HL-60 (cell line): Measurements from ENCODE around the gene TJP3.

ENCODE experiments used
- GABPA ChIP-seq: IDR thresholded peaks from 2 replicates; pipeline ENCODE4 v1.6.1; 2012; ENCODE audit warnings: low read depth
- TF ChIP-seq, protein P1 (sequence below): IDR thresholded peaks from one replicate; pipeline ENCODE4 v1.5.1; 2011; ENCODE audit warnings: low read length, control low read depth, inconsistent platforms; ENCODE audit not compliant: insufficient read depth

DNA sequence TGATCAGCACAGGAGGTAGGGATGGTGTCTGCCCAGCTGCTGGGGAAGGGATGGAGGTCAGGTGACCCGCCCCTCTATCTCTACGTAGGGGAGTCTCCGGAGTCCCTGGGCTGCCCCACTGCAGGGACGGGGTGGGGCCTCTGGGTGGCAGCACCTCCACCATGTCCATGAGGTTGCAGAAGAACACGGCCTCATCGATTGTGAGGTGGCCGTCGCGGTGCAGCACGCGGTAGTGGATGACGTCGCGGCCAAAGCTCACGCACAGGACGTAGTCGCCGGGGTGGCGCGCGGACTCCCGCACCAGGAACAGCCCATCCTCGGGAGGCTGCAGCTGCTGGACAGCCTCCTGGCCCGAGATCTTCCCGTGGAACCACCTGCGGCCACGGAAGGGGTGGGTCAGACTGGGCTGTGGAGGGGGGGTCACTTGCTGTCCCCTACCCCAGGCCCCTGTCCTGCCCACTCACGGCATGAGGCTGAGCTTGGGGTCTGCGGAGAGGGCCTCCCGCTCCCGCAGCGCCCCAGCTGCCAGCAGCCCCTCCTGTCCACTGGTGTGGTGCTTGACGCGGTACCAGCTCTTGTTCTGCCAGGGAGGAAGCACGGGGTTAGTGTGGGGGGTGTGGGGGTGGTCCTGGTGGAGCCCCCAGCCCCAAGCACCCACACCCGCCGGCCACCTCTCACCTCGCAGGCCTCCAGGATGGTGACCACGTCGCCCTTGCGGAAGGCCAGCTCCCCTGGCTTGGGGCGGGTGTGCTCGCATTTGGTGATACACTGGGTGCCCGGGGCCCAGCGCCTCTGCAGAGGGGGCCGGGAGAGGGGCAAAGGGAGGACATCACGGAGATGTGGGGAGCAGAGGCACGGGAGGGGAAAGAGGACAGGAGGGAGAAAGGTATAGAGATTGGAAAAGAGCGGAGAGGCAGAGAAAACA is 75.7 kb downstream of the TJP3 start:
- TF ChIP-seq, protein P1, sequence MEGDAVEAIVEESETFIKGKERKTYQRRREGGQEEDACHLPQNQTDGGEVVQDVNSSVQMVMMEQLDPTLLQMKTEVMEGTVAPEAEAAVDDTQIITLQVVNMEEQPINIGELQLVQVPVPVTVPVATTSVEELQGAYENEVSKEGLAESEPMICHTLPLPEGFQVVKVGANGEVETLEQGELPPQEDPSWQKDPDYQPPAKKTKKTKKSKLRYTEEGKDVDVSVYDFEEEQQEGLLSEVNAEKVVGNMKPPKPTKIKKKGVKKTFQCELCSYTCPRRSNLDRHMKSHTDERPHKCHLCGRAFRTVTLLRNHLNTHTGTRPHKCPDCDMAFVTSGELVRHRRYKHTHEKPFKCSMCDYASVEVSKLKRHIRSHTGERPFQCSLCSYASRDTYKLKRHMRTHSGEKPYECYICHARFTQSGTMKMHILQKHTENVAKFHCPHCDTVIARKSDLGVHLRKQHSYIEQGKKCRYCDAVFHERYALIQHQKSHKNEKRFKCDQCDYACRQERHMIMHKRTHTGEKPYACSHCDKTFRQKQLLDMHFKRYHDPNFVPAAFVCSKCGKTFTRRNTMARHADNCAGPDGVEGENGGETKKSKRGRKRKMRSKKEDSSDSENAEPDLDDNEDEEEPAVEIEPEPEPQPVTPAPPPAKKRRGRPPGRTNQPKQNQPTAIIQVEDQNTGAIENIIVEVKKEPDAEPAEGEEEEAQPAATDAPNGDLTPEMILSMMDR, result no peak
- TF ChIP-seq GABPA, result no peak
